LNCAP (cell line): ENCODE measurements around the gene CCDC15.

Experiments
- CTCF ChIP-seq: fragments of 450-650 bp; IDR thresholded peaks from 2 replicates; pipeline ENCODE4 v1.5.1; 2017; ENCODE audit warnings: mild to moderate bottlenecking

Gene CCDC15

GRCh38 chr11:125055107-125055715, 101.2 kb downstream of the CCDC15 start:
- no peak for TF ChIP-seq CTCF

GRCh38 chr11:125056931-125057692, 103.1 kb downstream of the CCDC15 start:
- no peak for TF ChIP-seq CTCF

GRCh38 chr11:125057693-125058016, 103.7 kb downstream of the CCDC15 start:
- TF ChIP-seq CTCF, result no peak

GRCh38 chr11:125061281-125061680, 107.3 kb downstream of the CCDC15 start:
- TF ChIP-seq CTCF, result no peak

GRCh38 chr11:125062218-125062930, 108.4 kb downstream of the CCDC15 start:
- TF ChIP-seq CTCF, result no peak

- TF ChIP-seq CTCF, result no peak
Measured at GRCh38 chr11:125062931-125063428, 109.0 kb downstream of the CCDC15 start, which contains the start of gene SLC37A2. Gene SLC37A2 (plus strand): TSS chr11:125063305. CDS start chr11:125063368, 63 bp downstream.

GRCh38 chr11:125063429-125064043, 109.5 kb downstream of the CCDC15 start:
- TF ChIP-seq CTCF, result no peak
